ENCODE results near the gene MPDZ.
"Not testable (repeated sequence)": the region's sequence is repeated elsewhere in the genome, so short reads cannot be mapped to it uniquely, and the experiment has no call there.

MPDZ gene

DNA sequence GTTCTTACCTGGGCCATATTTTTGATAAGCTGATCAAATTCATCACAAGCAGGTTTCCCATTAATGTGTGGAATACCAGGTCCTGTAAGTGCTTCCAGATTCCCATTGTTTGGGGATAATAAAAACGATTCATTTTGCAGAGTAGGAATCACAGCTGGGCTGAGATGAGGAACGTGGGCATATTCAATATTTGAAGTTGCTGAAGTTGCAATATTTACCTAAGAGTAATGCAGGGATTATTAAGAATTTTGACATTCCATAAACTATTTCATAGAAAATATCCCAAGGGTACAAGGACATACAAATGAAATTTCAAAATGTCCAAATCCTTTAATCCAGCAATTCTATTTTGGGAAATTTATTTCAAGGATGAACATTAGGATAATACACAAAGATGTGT, 55.1 kb downstream of the MPDZ start:
- Histone ChIP-seq H3K4me3 (ENCODE audit: insufficient read length, low read depth) (no peak overlapping the region), H3K27me3 (ENCODE audit: insufficient read depth, insufficient read length) (no peaks in the 10 kb centered on the region), H3K4me1 (ENCODE audit: insufficient read depth, insufficient read length) (no peaks in the 10 kb centered on the region), H3K9me3 (ENCODE audit: insufficient read depth, low read length) (no peaks in the 10 kb centered on the region), H3K9ac (ENCODE audit: insufficient read length, low read depth) (no peak overlapping the region), H3K36me3 (ENCODE audit: insufficient read depth, insufficient read length, low read length) (peaks cover 32% of the 10 kb centered on the region)
- DNase-seq (ENCODE audit: low read depth, low spot score), result no peak
- TF ChIP-seq YY1 (IDR thresholded peaks at IDR 0.05; ENCODE audit: insufficient read depth, insufficient read length) (no peak), ZNF274 (IDR thresholded peaks at IDR 0.05; ENCODE audit: low read depth, low read length) (no peak), SUZ12 (IDR thresholded peaks at IDR 0.05; ENCODE audit: extremely low read depth, insufficient read depth, insufficient read length) (no peak)

DNA sequence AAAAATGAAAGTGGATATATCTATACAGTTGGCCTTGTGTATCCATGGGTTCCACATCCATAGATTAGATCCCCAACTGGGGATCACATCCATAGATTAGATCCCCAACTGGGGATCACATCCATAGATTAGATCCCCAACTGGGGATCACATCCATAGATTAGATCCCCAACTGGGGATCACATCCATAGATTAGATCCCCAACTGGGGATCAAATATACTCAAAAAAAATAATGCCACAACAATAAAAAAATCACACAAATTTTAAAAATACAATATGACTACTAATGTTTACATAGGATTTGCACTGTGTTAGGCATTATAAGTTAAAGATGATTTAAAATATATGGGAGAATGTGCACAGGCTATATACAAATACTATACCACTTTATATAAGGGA, 56.8 kb downstream of the MPDZ start:
- not testable (repeated sequence) for H3K27me3 ChIP-seq (ENCODE audit: insufficient read depth, insufficient read length); DNase-seq (ENCODE audit: low read depth, low spot score); H3K9me3 ChIP-seq (ENCODE audit: insufficient read depth, low read length); H3K4me1 ChIP-seq (ENCODE audit: insufficient read depth, insufficient read length); H3K9ac ChIP-seq (ENCODE audit: insufficient read length, low read depth); H3K4me3 ChIP-seq (ENCODE audit: insufficient read length, low read depth)
- H3K36me3 ChIP-seq (ENCODE audit: insufficient read depth, insufficient read length, low read length), result peaks cover 45% of the 10 kb centered on the region

DNA sequence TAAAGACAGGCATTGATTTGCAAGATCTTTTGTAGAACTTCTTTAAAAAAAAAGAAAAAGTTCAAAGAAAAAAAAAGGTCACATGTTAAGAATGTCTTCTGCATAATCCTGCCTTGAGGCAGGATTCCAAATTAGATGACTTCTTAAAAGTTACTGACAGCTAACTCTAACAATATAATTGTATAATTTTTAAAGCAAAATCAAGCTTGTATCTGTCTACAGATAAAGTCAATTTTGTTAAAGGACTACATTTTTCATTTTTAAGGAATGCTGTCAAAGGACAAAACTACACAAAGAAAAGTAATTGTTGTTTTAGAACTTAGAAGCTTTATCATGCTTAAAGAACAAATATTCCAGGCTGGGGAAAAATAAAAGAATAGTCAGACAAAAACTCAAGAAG, 57.8 kb downstream of the MPDZ start:
- peaks cover 52% of the 10 kb centered on the region for H3K36me3 ChIP-seq (ENCODE audit: insufficient read depth, insufficient read length, low read length)
- no peak overlapping the region for H3K9ac ChIP-seq (ENCODE audit: insufficient read length, low read depth)
- no peaks in the 10 kb centered on the region for H3K4me1 ChIP-seq (ENCODE audit: insufficient read depth, insufficient read length)
- H3K9me3 ChIP-seq (ENCODE audit: insufficient read depth, low read length), result no peaks in the 10 kb centered on the region
- H3K27me3 ChIP-seq (ENCODE audit: insufficient read depth, insufficient read length), result no peaks in the 10 kb centered on the region
- no peak overlapping the region for H3K4me3 ChIP-seq (ENCODE audit: insufficient read length, low read depth)
- DNase-seq (ENCODE audit: low read depth, low spot score), result no peak
- TF ChIP-seq ZNF274 (IDR thresholded peaks at IDR 0.05; ENCODE audit: low read depth, low read length), result no peak
- TF ChIP-seq YY1 (IDR thresholded peaks at IDR 0.05; ENCODE audit: insufficient read depth, insufficient read length), result no peak
- no peak for TF ChIP-seq SUZ12 (IDR thresholded peaks at IDR 0.05; ENCODE audit: extremely low read depth, insufficient read depth, insufficient read length)

DNA sequence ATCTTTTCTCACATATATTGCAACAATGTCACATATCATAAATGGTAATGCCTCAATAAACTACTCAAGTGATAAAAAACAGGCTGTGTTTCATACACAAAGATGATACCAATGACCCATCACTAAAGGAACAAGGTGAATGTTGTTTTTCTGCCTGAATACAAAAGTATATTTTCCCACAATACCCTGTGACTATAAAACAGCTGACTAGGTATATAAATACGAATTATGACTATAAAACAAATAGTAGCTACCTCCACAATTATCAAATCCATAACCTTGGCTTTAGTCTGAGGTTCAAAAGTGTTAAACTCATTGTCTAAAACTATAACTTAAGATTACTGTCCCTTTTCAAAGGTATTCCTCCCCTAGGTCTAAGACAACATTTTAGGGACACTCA, 58.7 kb downstream of the MPDZ start:
- H3K4me1 ChIP-seq (ENCODE audit: insufficient read depth, insufficient read length), result no peaks in the 10 kb centered on the region
- DNase-seq (ENCODE audit: low read depth, low spot score), result no peak
- H3K27me3 ChIP-seq (ENCODE audit: insufficient read depth, insufficient read length), result no peaks in the 10 kb centered on the region
- H3K9me3 ChIP-seq (ENCODE audit: insufficient read depth, low read length), result no peaks in the 10 kb centered on the region
- peaks cover 60% of the 10 kb centered on the region for H3K36me3 ChIP-seq (ENCODE audit: insufficient read depth, insufficient read length, low read length)
- no peak overlapping the region for H3K9ac ChIP-seq (ENCODE audit: insufficient read length, low read depth)
- TF ChIP-seq ZNF274 (IDR thresholded peaks at IDR 0.05; ENCODE audit: low read depth, low read length) (no peak), SUZ12 (IDR thresholded peaks at IDR 0.05; ENCODE audit: extremely low read depth, insufficient read depth, insufficient read length) (no peak), YY1 (IDR thresholded peaks at IDR 0.05; ENCODE audit: insufficient read depth, insufficient read length) (no peak)
- no peak overlapping the region for H3K4me3 ChIP-seq (ENCODE audit: insufficient read length, low read depth)

DNA sequence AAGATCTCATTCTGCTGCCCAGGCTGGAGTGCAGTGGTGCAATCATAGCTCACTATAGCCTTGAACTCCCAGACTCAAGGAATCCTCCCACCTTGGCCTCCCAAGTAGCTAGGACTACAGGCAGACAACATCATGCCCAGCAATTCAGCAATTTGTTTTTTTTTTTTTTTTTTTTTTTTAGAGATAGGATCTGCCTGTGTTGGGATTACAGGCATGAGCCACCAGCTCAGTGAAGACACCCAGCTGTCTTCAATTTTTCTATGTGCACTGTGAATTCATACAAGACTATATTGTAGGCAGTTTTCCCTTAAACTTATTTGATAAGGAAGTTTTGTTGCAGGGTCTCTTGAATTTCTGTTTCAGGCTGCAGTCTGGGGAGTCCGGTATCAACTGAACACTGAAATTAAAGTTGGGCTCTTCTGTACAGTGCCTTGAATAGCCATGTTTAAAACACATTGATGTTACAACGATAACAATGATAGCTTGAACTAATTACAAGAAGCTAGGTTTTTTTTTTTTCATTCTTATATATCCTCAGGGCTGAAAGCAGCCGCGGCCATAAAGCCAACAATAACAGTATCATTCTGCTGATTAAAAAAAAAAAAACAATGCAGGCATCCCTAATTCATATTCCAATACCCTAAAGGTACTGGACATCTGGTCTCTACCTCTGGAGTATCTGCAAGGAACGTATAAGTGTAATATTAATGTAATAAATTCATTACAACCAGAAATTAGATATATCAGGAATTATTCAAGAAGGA, 63.5 kb downstream of the MPDZ start:
- H3K9me3 ChIP-seq (ENCODE audit: insufficient read depth, low read length), result no peaks in the 10 kb centered on the region
- H3K4me1 ChIP-seq (ENCODE audit: insufficient read depth, insufficient read length), result no peaks in the 10 kb centered on the region
- no peak overlapping the region for H3K4me3 ChIP-seq (ENCODE audit: insufficient read length, low read depth)
- no peak for TF ChIP-seq SUZ12 (IDR thresholded peaks at IDR 0.05; ENCODE audit: extremely low read depth, insufficient read depth, insufficient read length)
- no peak for TF ChIP-seq ZNF274 (IDR thresholded peaks at IDR 0.05; ENCODE audit: low read depth, low read length)
- TF ChIP-seq YY1 (IDR thresholded peaks at IDR 0.05; ENCODE audit: insufficient read depth, insufficient read length), result no peak
- no peaks in the 10 kb centered on the region for H3K27me3 ChIP-seq (ENCODE audit: insufficient read depth, insufficient read length)
- DNase-seq (ENCODE audit: low read depth, low spot score), result no peak
- no peak overlapping the region for H3K9ac ChIP-seq (ENCODE audit: insufficient read length, low read depth)
- peaks cover 69% of the 10 kb centered on the region for H3K36me3 ChIP-seq (ENCODE audit: insufficient read depth, insufficient read length, low read length)

DNA sequence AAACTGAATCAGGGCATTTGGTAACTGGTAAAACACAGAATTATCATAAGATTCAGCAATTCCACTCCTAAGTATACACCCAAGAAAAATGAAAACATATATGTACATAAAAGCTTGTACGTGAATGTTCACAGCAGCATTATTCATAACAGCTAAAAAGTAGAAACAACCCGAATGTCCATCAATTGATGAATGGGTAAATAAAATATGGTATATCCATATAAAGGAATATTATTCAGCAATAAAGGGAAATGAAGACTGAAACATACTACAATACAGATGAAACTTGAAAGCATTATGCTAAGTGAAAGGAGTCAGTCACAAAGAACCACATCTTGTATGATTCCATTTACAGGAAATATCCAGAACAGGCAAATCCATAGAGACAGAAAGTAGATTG, 65.5 kb downstream of the MPDZ start:
- no peak overlapping the region for H3K9ac ChIP-seq (ENCODE audit: insufficient read length, low read depth)
- H3K4me3 ChIP-seq (ENCODE audit: insufficient read length, low read depth), result no peak overlapping the region
- DNase-seq (ENCODE audit: low read depth, low spot score), result no peak
- no peaks in the 10 kb centered on the region for H3K4me1 ChIP-seq (ENCODE audit: insufficient read depth, insufficient read length)
- TF ChIP-seq YY1 (IDR thresholded peaks at IDR 0.05; ENCODE audit: insufficient read depth, insufficient read length) (no peak), ZNF274 (IDR thresholded peaks at IDR 0.05; ENCODE audit: low read depth, low read length) (no peak), SUZ12 (IDR thresholded peaks at IDR 0.05; ENCODE audit: extremely low read depth, insufficient read depth, insufficient read length) (no peak)
- peaks cover 58% of the 10 kb centered on the region for H3K36me3 ChIP-seq (ENCODE audit: insufficient read depth, insufficient read length, low read length)
- H3K27me3 ChIP-seq (ENCODE audit: insufficient read depth, insufficient read length), result no peaks in the 10 kb centered on the region
- H3K9me3 ChIP-seq (ENCODE audit: insufficient read depth, low read length), result no peaks in the 10 kb centered on the region

DNA sequence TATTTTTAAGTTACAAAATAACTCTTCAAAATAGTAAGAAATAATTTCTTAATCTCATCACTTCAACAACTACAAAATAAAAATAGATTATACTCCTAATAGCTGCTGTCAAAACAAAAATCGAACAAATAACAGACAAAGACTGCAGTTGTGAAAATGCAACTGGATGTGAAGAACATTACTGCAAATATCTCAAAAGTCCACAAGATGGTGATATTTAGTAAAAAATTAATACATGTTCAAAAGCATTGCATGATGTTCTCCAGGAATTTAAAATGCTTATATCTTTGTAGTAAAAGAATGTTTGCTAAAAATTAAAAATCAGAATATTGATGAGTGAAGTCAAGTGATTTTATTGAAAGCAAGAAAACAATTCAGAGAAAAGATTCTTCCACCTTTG, 66.2 kb downstream of the MPDZ start:
- no peak overlapping the region for H3K9ac ChIP-seq (ENCODE audit: insufficient read length, low read depth)
- no peaks in the 10 kb centered on the region for H3K27me3 ChIP-seq (ENCODE audit: insufficient read depth, insufficient read length)
- DNase-seq (ENCODE audit: low read depth, low spot score), result no peak
- TF ChIP-seq ZNF274 (IDR thresholded peaks at IDR 0.05; ENCODE audit: low read depth, low read length) (no peak), SUZ12 (IDR thresholded peaks at IDR 0.05; ENCODE audit: extremely low read depth, insufficient read depth, insufficient read length) (no peak), YY1 (IDR thresholded peaks at IDR 0.05; ENCODE audit: insufficient read depth, insufficient read length) (no peak)
- H3K9me3 ChIP-seq (ENCODE audit: insufficient read depth, low read length), result no peaks in the 10 kb centered on the region
- H3K36me3 ChIP-seq (ENCODE audit: insufficient read depth, insufficient read length, low read length), result peaks cover 52% of the 10 kb centered on the region
- H3K4me3 ChIP-seq (ENCODE audit: insufficient read length, low read depth), result no peak overlapping the region
- no peaks in the 10 kb centered on the region for H3K4me1 ChIP-seq (ENCODE audit: insufficient read depth, insufficient read length)

Measured in NT2/D1 (cell line).